NCI-H526 treated with DMSO at 0.1 percent for 48 hours (cell line): ENCODE measurements around the gene DCP1B.
A peak's percentile ranks its signal among the peaks of the same experiment; 100 is the strongest.

Source experiments
- DNase-seq: peaks from one replicate; lab custom pipeline; 2025; lab: John Stamatoyannopoulos, UW

Gene DCP1B

DNA sequence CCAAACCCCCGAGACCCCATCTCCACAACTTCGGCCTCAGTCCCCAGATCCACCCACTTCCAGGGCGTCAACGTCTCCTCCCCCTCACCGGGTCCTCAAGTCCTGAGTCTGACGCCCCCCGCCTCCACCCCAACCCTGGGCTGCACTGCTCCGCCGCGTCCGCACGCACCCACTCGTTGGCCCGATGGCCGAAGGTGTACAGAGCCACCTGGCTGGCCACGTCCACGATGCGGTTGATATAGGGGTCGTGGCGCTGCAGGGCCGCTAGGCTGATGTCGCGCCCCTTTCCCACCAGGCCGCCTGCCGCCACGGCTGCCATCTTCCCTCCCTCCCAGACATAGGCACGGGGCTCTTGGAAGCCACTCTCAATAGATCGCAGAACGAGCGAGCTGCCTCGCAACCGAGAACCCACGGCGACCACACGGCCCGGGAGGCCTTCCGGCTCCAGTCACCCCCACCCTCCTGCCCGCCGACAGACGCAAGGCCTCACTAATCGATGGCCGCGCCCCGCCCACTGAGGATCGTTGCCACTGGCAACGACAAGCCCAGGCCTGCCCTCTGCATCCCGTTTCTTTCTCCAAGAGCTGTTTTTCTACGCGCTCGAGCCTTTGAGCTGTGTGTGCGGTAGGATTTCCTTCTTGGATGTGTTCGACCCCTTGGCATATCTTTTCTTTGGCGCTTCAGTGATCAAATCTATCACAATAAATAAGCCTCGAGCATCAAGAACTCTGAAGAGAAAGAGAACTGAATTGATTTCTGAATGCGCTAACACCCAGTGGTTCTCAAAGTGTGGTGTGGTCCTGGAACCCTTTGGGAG is at the start of gene DCP1B:
TSS of gene DCP1B (minus strand) at position 345 of the 817 bp plus-strand sequence. CDS start at position 319, 26 bp downstream.
- peak; percentile 92 for DNase-seq

DNA sequence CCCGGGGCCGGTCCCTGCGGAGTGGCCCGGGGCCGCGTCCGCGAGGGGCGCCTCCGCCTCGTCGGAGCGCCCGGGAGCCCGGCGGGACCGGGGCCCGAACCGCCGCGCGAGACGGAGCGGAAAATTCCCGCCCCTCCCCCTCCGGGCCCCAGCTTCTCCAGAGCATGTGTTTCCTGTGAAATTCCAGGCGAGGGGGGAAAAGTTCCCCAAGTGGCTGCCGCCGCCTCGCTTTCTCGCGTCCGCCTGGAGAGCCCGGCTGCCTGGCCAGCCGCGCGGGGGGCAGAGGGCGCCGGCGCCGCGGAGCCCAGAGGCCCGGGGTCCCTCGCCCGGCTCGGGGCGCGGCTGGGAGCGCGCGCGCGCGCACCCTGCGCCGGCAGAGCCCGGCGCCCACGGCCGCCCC is 49.4 kb upstream of the DCP1B start:
- no peak for DNase-seq

DNA sequence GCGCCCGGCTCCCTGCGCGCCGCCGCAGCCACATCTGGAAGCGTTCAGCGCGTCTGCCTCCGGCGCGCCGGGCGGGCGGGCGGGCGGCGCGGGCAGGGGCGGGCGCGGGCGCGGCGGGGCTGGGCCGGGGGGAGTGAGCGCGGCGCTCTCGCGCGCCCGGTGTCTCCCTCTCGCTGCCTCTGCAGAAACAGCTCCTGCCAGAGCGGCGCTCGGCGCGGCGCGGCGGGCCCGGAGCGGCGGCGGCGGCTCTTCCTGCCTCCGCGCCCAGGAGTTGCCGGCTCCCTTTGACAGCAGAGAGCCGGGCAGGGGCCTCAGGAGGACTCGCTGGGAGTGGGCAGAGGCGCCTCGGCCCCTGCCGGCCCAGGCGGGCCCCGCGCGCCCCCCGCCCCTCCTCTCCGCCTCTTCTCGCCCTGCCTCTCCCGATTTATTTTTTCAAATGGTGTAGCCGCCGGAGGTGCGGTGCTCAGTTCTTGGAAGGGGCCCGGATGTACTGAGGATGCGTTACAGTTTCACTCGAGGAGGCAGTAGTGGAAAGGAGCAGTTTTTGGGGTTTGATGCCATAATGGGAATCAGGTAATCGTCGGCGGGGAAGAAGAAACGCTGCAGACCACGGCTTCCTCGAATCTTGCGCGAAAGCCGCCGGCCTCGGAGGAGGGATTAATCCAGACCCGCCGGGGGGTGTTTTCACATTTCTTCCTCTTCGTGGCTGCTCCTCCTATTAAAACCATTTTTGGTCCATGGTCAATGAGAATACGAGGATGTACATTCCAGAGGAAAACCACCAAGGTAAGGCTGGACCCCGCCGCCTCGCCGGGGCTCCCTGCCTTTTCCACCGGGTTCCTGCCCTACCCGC is 48.8 kb upstream of the DCP1B start, which contains the start of gene CACNA1C:
TSS of gene CACNA1C (plus strand) at position 162 of the 853 bp plus-strand sequence. CDS start at position 738, 576 bp downstream.
- peak; percentile 48 for DNase-seq

- DNase-seq = no peak
Measured at GRCh38 chr12:2051700-2052621, 47.7 kb upstream of the DCP1B start.

GRCh38 chr12:2049604-2050540 is 45.6 kb upstream of the DCP1B start:
- peak; percentile 11 for DNase-seq

- no peak for DNase-seq
Measured at GRCh38 chr12:2047752-2048151, 43.5 kb upstream of the DCP1B start.

- DNase-seq = no peak
Measured at GRCh38 chr12:2046957-2047356, 42.7 kb upstream of the DCP1B start.

DNA sequence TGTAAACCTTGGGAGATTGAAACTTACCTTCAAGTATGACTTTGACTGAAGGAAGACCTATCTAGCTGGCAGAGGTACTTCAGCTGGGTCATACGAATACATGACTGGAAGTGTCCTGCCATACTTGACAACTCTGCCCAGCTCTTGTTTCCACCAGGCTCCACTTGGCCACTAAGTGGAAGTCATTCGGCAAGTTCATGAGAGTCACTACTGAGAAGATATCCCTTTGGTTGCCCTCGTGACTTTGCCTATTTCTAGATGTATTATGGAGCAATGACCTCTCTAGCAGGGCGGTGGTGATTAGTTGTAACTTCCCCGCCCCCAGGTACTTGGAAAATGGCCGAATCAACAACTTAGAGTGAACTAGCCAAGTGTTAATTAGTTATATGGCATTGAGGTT is 39.9 kb upstream of the DCP1B start:
- no peak for DNase-seq

GRCh38 chr12:2043054-2043453 is 38.8 kb upstream of the DCP1B start:
- DNase-seq = no peak

- no peak for DNase-seq
Measured at GRCh38 chr12:2039034-2039433, 34.8 kb upstream of the DCP1B start.

- peak; percentile 28 for DNase-seq
Measured at GRCh38 chr12:2035431-2036055, 31.3 kb upstream of the DCP1B start.

GRCh38 chr12:2034633-2035430 is 30.6 kb upstream of the DCP1B start:
- DNase-seq = peak; percentile 66

GRCh38 chr12:2032506-2032905 is 28.2 kb upstream of the DCP1B start:
- DNase-seq = no peak

- no peak for DNase-seq
Measured at GRCh38 chr12:2029851-2030250, 25.6 kb upstream of the DCP1B start.

GRCh38 chr12:2027351-2027750 is 23.1 kb upstream of the DCP1B start:
- no peak for DNase-seq

DNA sequence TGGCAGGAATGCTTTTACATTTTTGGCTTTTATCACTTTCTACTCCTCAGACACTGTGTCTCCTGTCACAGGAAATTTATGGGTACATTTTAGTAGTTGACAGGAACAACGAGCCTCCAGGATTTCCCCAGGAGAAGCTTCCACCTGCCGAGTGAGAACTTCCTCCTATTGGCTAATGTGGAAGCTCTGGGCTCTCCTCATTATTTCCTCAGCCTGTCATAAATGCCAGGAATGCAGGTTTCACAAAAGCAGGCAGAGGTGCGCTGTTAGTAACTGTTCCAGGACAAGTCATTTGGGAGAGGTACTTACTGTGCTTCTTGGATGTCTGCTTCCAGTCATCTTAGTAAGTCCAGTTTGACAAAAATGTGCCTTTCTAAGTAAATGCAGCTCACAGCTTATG is 19.1 kb upstream of the DCP1B start:
- no peak for DNase-seq

- DNase-seq = no peak
Measured at GRCh38 chr12:2020511-2020910, 16.3 kb upstream of the DCP1B start.

- DNase-seq = no peak
Measured at GRCh38 chr12:2019126-2019525, 14.9 kb upstream of the DCP1B start.

GRCh38 chr12:2018391-2018790 is 14.1 kb upstream of the DCP1B start:
- no peak for DNase-seq
